Measurements from ENCODE around the gene MAP3K3. TPM values are rescaled to one million over a fixed set of nuclear protein-coding genes. Genes with fewer than 3 reads are reported as not detected.

The MAP3K3 gene
- total RNA-seq, 1 experiment from 2014 or later, result 24.3 TPM

DNA sequence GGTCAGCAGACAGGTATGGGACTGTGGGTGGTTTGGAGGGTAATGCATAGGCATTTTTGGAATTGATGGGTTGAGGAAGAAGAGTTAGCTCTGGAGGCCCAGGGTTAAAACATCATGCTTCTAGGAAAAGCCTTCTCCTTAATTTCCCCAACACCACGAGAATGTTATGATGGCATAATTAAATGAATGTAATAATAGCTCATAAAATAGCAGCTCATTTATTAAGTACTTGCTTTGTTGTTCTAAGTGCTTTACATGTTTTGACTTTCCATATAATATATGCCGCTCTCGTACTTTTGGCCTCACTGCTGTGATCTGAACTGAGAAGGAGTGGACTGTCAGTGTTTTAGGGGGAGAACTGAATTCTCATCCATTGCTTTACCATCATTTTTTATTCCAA, 63.4 kb downstream of the MAP3K3 start:
- Histone ChIP-seq H3K27me3 (ENCODE audit: insufficient read depth, low read length) (no peaks in the 10 kb centered on the region), H3K79me2 (ENCODE audit: insufficient read depth, low read length) (no peaks in the 10 kb centered on the region), H3T11ph (ENCODE audit: low read length) (no peak overlapping the region), H4K5ac (ENCODE audit: insufficient read length, low read depth, low read length) (no peak overlapping the region), H3K18ac (ENCODE audit: insufficient read length, low read depth, low read length) (no peak overlapping the region), H2AFZ (ENCODE audit: low read length) (no peak overlapping the region), H4K91ac (ENCODE audit: insufficient read length, low read depth, low read length) (no peak overlapping the region), H3K14ac (ENCODE audit: insufficient read depth, low read length) (no peak overlapping the region), H2AK5ac (ENCODE audit: insufficient read length, low read length) (no peak overlapping the region), H2BK20ac (ENCODE audit: low read depth, low read length, poor library complexity, severe bottlenecking) (no peak overlapping the region), H2BK15ac (ENCODE audit: low read depth, low read length) (no peak overlapping the region), H3K4me2 (ENCODE audit: insufficient read depth, insufficient read length, low read length) (no peak overlapping the region), H3K9ac (ENCODE audit: extremely low read depth, insufficient read length, low read length) (no peak overlapping the region), H4K20me1 (ENCODE audit: control insufficient read depth, insufficient read depth, insufficient read length) (no peaks in the 10 kb centered on the region), H3K23me2 (ENCODE audit: insufficient read length, low read depth, low read length, poor library complexity, severe bottlenecking) (no peaks in the 10 kb centered on the region), H3K9me3 (ENCODE audit: control insufficient read depth, low read depth, low read length) (no peaks in the 10 kb centered on the region), H3K56ac (ENCODE audit: insufficient read length, low read depth, low read length) (no peak overlapping the region), H3K79me1 (ENCODE audit: insufficient read depth, low read depth, low read length, poor library complexity, severe bottlenecking) (no peaks in the 10 kb centered on the region), H3K27ac (ENCODE audit: insufficient read length, low read depth, low read length) (no peak overlapping the region), H3K4me1 (ENCODE audit: insufficient read depth, low read length) (no peaks in the 10 kb centered on the region), H2BK120ac (ENCODE audit: low read depth, low read length, poor library complexity, severe bottlenecking) (no peak overlapping the region), H2BK12ac (ENCODE audit: insufficient read length, low read depth, low read length) (no peak overlapping the region), H3K23ac (ENCODE audit: insufficient read length, low read depth, low read length) (no peak overlapping the region), H2BK5ac (ENCODE audit: insufficient read length, low read length) (no peak overlapping the region), H4K8ac (replicated peaks; ENCODE audit: insufficient read length, low read depth, low read length) (no peak overlapping the region), H3K4ac (ENCODE audit: low read depth, low read length) (no peak overlapping the region)
- no peak for DNase-seq
- Mint-ChIP-seq H3K27me3 (ENCODE audit: low read depth) (no peaks in the 10 kb centered on the region), H3K27ac (peak overlapping the region in 1 of 3 experiments; percentile 59; a peak in 1 of 7 replicates), H3K9me3 (no peaks in the 10 kb centered on the region), H3K4me3 (no peak overlapping the region), H3K4me1 (peaks cover 7 to 11% of the 10 kb centered on the region in 2 experiments), H3K36me3 (ENCODE audit: insufficient read depth in 1 of 3, low read depth in 3 of 3) (peaks cover 2 to 17% (median 8%) of the 10 kb centered on the region in 3 experiments; a peak in 5 of 7 replicates)
- no CpG with 5 or more reads among the region's 3 CpGs for WGBS (ENCODE audit: extremely low coverage, insufficient read length, low lambda C conversion rate)
- TF ChIP-seq, protein P1, sequence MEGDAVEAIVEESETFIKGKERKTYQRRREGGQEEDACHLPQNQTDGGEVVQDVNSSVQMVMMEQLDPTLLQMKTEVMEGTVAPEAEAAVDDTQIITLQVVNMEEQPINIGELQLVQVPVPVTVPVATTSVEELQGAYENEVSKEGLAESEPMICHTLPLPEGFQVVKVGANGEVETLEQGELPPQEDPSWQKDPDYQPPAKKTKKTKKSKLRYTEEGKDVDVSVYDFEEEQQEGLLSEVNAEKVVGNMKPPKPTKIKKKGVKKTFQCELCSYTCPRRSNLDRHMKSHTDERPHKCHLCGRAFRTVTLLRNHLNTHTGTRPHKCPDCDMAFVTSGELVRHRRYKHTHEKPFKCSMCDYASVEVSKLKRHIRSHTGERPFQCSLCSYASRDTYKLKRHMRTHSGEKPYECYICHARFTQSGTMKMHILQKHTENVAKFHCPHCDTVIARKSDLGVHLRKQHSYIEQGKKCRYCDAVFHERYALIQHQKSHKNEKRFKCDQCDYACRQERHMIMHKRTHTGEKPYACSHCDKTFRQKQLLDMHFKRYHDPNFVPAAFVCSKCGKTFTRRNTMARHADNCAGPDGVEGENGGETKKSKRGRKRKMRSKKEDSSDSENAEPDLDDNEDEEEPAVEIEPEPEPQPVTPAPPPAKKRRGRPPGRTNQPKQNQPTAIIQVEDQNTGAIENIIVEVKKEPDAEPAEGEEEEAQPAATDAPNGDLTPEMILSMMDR (conservative IDR thresholded peaks at IDR 0.05), result no peak
